ENCODE data around the gene GSG1. TPM values are rescaled to one million over a fixed set of nuclear protein-coding genes. Genes with fewer than 3 reads are reported as not detected.

Gene GSG1
- total RNA-seq, 1 experiment from 2014 or later = 0.22 TPM

GRCh38 chr12:13044002-13044905 lies 59.2 kb downstream of the GSG1 start, which contains the start of gene FAM234B:
TSS of gene FAM234B (plus strand) at chr12:13044381. CDS start at chr12:13044404, 23 bp downstream.
- Histone ChIP-seq H4K91ac (ENCODE audit: insufficient read length, low read depth, low read length) (no peak within 1 kb of the TSS), H3K9ac (ENCODE audit: extremely low read depth, insufficient read length, low read length) (peak within 1 kb of the TSS; percentile 42), H3K23me2 (ENCODE audit: insufficient read length, low read depth, low read length, poor library complexity, severe bottlenecking) (peaks cover 3% of the 10 kb centered on the region), H4K5ac (ENCODE audit: insufficient read length, low read depth, low read length) (no peak within 1 kb of the TSS), H4K8ac (replicated peaks; ENCODE audit: insufficient read length, low read depth, low read length) (no peak within 1 kb of the TSS), H3K23ac (ENCODE audit: insufficient read length, low read depth, low read length) (no peak within 1 kb of the TSS), H3K4me2 (ENCODE audit: insufficient read depth, insufficient read length, low read length) (peak within 1 kb of the TSS; percentile 80), H2BK120ac (ENCODE audit: low read depth, low read length, poor library complexity, severe bottlenecking) (no peak within 1 kb of the TSS), H3K4ac (ENCODE audit: low read depth, low read length) (no peak within 1 kb of the TSS), H3K14ac (ENCODE audit: insufficient read depth, low read length) (peak within 1 kb of the TSS; percentile 36; the same call in 1 of the 2 replicates), H3K56ac (ENCODE audit: insufficient read length, low read depth, low read length) (no peak within 1 kb of the TSS), H2BK12ac (ENCODE audit: insufficient read length, low read depth, low read length) (no peak within 1 kb of the TSS), H3K27ac (ENCODE audit: insufficient read length, low read depth, low read length) (no peak within 1 kb of the TSS), H3K79me2 (ENCODE audit: insufficient read depth, low read length) (no peaks in the 10 kb centered on the region), H4K20me1 (ENCODE audit: control insufficient read depth, insufficient read depth, insufficient read length) (no peaks in the 10 kb centered on the region), H2BK5ac (ENCODE audit: insufficient read length, low read length) (no peak within 1 kb of the TSS), H3K79me1 (ENCODE audit: insufficient read depth, low read depth, low read length, poor library complexity, severe bottlenecking) (no peaks in the 10 kb centered on the region), H2BK20ac (ENCODE audit: low read depth, low read length, poor library complexity, severe bottlenecking) (no peak within 1 kb of the TSS), H3K27me3 (ENCODE audit: insufficient read depth, low read length) (no peaks in the 10 kb centered on the region), H3K4me1 (ENCODE audit: insufficient read depth, low read length) (no peaks in the 10 kb centered on the region; the same call in 1 of the 2 replicates), H2AFZ (ENCODE audit: low read length) (peak within 1 kb of the TSS; percentile 94), H3T11ph (ENCODE audit: low read length) (no peak within 1 kb of the TSS), H3K9me3 (ENCODE audit: control insufficient read depth, low read depth, low read length) (no peaks in the 10 kb centered on the region), H2BK15ac (ENCODE audit: low read depth, low read length) (no peak within 1 kb of the TSS), H3K18ac (ENCODE audit: insufficient read length, low read depth, low read length) (peak within 1 kb of the TSS; percentile 29), H2AK5ac (ENCODE audit: insufficient read length, low read length) (no peak within 1 kb of the TSS)
- peaks cover 31 to 44% of the 10 kb centered on the region in 2 experiments for H3K4me1 Mint-ChIP-seq
- H3K9me3 Mint-ChIP-seq = no peaks in the 10 kb centered on the region
- peak within 1 kb of the TSS; percentile 78 to 90 for H3K4me3 Mint-ChIP-seq
- TF ChIP-seq CTCF (conservative IDR thresholded peaks at IDR 0.05) = peak; percentile 57
- no peak within 1 kb of the TSS; a peak in 2 of 7 replicates for H3K27ac Mint-ChIP-seq
- peak; percentile 87 for DNase-seq
- peaks cover 15% of the 10 kb centered on the region for H3K27me3 Mint-ChIP-seq (ENCODE audit: low read depth)
- no CpG with 5 or more reads among the region's 74 CpGs for WGBS (ENCODE audit: extremely low coverage, insufficient read length, low lambda C conversion rate)
- H3K36me3 Mint-ChIP-seq (ENCODE audit: insufficient read depth in 1 of 3, low read depth in 3 of 3) = peaks cover 0 to 4% (median 0%) of the 10 kb centered on the region in 3 experiments; a peak in 2 of 7 replicates
